Endothelial cell of umbilical vein (primary cell): ENCODE results near the gene XPNPEP2. TPM values are rescaled to one million over a fixed set of nuclear protein-coding genes. Genes with fewer than 3 reads are reported as not detected.

Experiments
- BruUV-seq: library from RNA; stranded (reverse); fragments of 400-500 nt; replicated peaks from 2 replicates; lab custom pipeline; 2021; lab: Mats Ljungman, UMichigan
- CTCF ChIA-PET: fragments of 300-600, 350-600 bp; sonication (Branson Sonifier 250); formaldehyde crosslinking; loops from one replicate; lab custom pipeline; 2021; ENCODE audit warnings: antibody characterized with exemption, inconsistent platforms; lab: Charles Lee
- POLR2A ChIA-PET: fragments of 300-600, 350-600 bp; sonication (Branson Sonifier 250); formaldehyde crosslinking; loops from one replicate; lab custom pipeline; 2021; ENCODE audit warnings: antibody characterized with exemption, inconsistent platforms; lab: Charles Lee
- DNase-seq: peaks from one replicate; pipeline ENCODE4 v3.0.0-alpha.2; 2011; ENCODE audit warnings: low read depth, low spot score
- FAIRE-seq: peaks from 2 replicates; lab custom pipeline; 2011; peaks lifted over from hg19 to GRCh38; lab: Jason Lieb, UNC
- H2AFZ ChIP-seq: 2 replicates; pipeline ENCODE4 v1.6.0; 2012; ENCODE audit warnings: low read depth, low read length, control low read depth, inconsistent platforms
- H3K27ac ChIP-seq: 2 replicates; pipeline ENCODE4 v1.5.1; 2011; ENCODE audit warnings: low read depth, mild to moderate bottlenecking, control low read depth, low read length, moderate library complexity; ENCODE audit not compliant: insufficient read depth
- H3K27me3 ChIP-seq, 2 experiments: 2 replicates each; pipeline versions ENCODE4 v1.6.0 to v1.6.1; 2011; ENCODE audit warnings: low read length in 2 of 2, mixed read lengths in 1 of 2; ENCODE audit not compliant: control insufficient read depth in 2 of 2, insufficient read depth in 2 of 2
- H3K36me3 ChIP-seq, 2 experiments: 2 replicates in 1 of 2; 3 replicates in 1 of 2; pipeline ENCODE4 v1.5.1; 2011; ENCODE audit warnings: low read length in 2 of 2, mild to moderate bottlenecking in 1 of 2, moderate library complexity in 1 of 2; ENCODE audit not compliant: control insufficient read depth in 2 of 2, insufficient read depth in 2 of 2; ENCODE audit errors: extremely low read depth in 1 of 2
- H3K4me1 ChIP-seq: 3 replicates; pipeline ENCODE4 v1.5.1; 2011; ENCODE audit warnings: mild to moderate bottlenecking, low read length; ENCODE audit not compliant: control insufficient read depth, insufficient read depth; ENCODE audit errors: extremely low read depth
- H3K4me2 ChIP-seq: 2 replicates; pipeline ENCODE4 v1.6.1; 2011; ENCODE audit warnings: low read length, control low read depth, mixed read lengths; ENCODE audit not compliant: insufficient read depth
- H3K4me3 ChIP-seq, 3 experiments: fragments of 200-600 bp in 1 of 3; sonication (generic), shearing (Covaris generic) in 1 of 3; replicated peaks in 1 of 3; 2 replicates each; pipeline ENCODE4 v1.5.1; 2011 to 2016; ENCODE audit warnings: control low read depth in 3 of 3, low read length in 3 of 3, mild to moderate bottlenecking in 2 of 3, inconsistent platforms in 1 of 3, low read depth in 1 of 3, moderate library complexity in 1 of 3; ENCODE audit not compliant: insufficient read depth in 1 of 3
- H3K79me2 ChIP-seq: 2 replicates; pipeline ENCODE4 v1.6.0; 2012; ENCODE audit warnings: low read length, inconsistent platforms; ENCODE audit not compliant: control insufficient read depth, insufficient read depth
- H3K9ac ChIP-seq: replicated peaks from 2 replicates; pipeline ENCODE3; 2011; ENCODE audit warnings: low read length, control low read depth; ENCODE audit not compliant: insufficient read depth; ENCODE audit errors: extremely low read depth
- H3K9me1 ChIP-seq: replicated peaks from 3 replicates; pipeline ENCODE4 v1.6.0; 2011; ENCODE audit warnings: mild to moderate bottlenecking, low read length; ENCODE audit not compliant: control insufficient read depth, insufficient read depth; ENCODE audit errors: extremely low read depth
- H3K9me3 ChIP-seq: replicated peaks from 2 replicates; pipeline ENCODE4 v1.5.1; 2012; ENCODE audit warnings: low read length, inconsistent platforms; ENCODE audit not compliant: control insufficient read depth, insufficient read depth
- H4K20me1 ChIP-seq: replicated peaks from 2 replicates; pipeline ENCODE3; 2011; ENCODE audit warnings: mild to moderate bottlenecking, low read length; ENCODE audit not compliant: control insufficient read depth, insufficient read depth; ENCODE audit errors: extremely low read depth
- CTCF ChIP-seq, 2 donors: IDR thresholded peaks; 1 replicate in 1 of 2; 2 replicates in 1 of 2; pipeline ENCODE4 v1.5.1; 2011; ENCODE audit warnings: low read length in 2 of 2, mild to moderate bottlenecking in 2 of 2, moderate library complexity in 2 of 2, control low read depth in 1 of 2, inconsistent platforms in 1 of 2, low read depth in 1 of 2; ENCODE audit not compliant: insufficient read depth in 1 of 2; ENCODE audit errors: extremely low read depth in 1 of 2
- EZH2 ChIP-seq: IDR thresholded peaks from 2 replicates; pipeline ENCODE4 v1.6.1; 2012; ENCODE audit warnings: borderline replicate concordance, low read depth, mild to moderate bottlenecking, moderate library complexity, low read length, inconsistent platforms; ENCODE audit not compliant: severe bottlenecking
- FOS ChIP-seq: IDR thresholded peaks from 2 replicates; pipeline ENCODE4 v1.6.1; 2011; ENCODE audit warnings: mild to moderate bottlenecking, low read length, moderate library complexity, borderline replicate concordance; ENCODE audit not compliant: insufficient read depth
- GATA2 ChIP-seq: IDR thresholded peaks from 2 replicates; pipeline ENCODE4 v1.7.0; 2011; ENCODE audit warnings: low read depth, mild to moderate bottlenecking, moderate library complexity, mixed read lengths, low read length; ENCODE audit not compliant: insufficient read length, insufficient read depth
- JUN ChIP-seq: IDR thresholded peaks from 2 replicates; pipeline ENCODE4 v1.6.1; 2011; ENCODE audit warnings: borderline replicate concordance, low read depth; ENCODE audit not compliant: insufficient read length, insufficient read depth
- MAX ChIP-seq: IDR thresholded peaks from 2 replicates; pipeline ENCODE4 v1.6.1; 2011; ENCODE audit not compliant: insufficient read depth, insufficient read length
- MYC ChIP-seq: IDR thresholded peaks from one replicate; pipeline ENCODE4 v1.6.1; 2011; ENCODE audit warnings: mild to moderate bottlenecking, low read depth, low read length
- POLR2A ChIP-seq: IDR thresholded peaks from 2 replicates; pipeline ENCODE4 v1.6.1; 2012; ENCODE audit warnings: low read depth, mild to moderate bottlenecking, control low read depth, low read length
- POLR2AphosphoS5 ChIP-seq: IDR thresholded peaks from 2 replicates; pipeline ENCODE4 v1.6.1; 2012; ENCODE audit warnings: low read depth, mild to moderate bottlenecking, control low read depth, low read length, moderate library complexity; ENCODE audit not compliant: insufficient read depth
- dilution Hi-C: fragments of 300-500 bp; cut with MboI; formaldehyde crosslinking; loops from one replicate; pipeline ENCODE4 v1.15.0; 2019; ENCODE audit warnings: low sequenced_read_pairs; ENCODE audit not compliant: extremely low pct_ligation_motif_present
- intact Hi-C: fragments of 100-400 bp; cut with micrococcal nuclease; formaldehyde crosslinking; loops from one replicate; pipeline ENCODE4 v1.10.0; 2022
- polyA plus RNA-seq, 4 experiments: library from polyadenylated mRNA; depleted of rRNA in 3 of 4; stranded (reverse) in 3 of 4; unstranded in 1 of 4; fragments of >200 nt; gene quantifications; 2 replicates each; pipeline versions ENCODE4 v1.2.1 to v1.2.3, GENCODE V29; 2011 to 2012; ENCODE audit warnings: missing spikeins in 1 of 4
- total RNA-seq: library from RNA; stranded (reverse); gene quantifications from 2 replicates; pipeline ENCODE4 v1.2.3, GENCODE V29; 2021

XPNPEP2 gene
- total and polyA plus RNA-seq, 2 donors (not counting 3 experiments of a cell fraction or from before 2014, with no cell fraction given): 0.04 TPM; not detected in 1

- H4K20me1 ChIP-seq: no peaks in the 10 kb centered on the region
- no peak for FAIRE-seq
- no peaks in the 10 kb centered on the region for H3K27me3 ChIP-seq
- dilution Hi-C loops (no loop called here), intact Hi-C loops (no loop called here)
- POLR2A ChIA-PET: no interaction called here
- H3K4me1 ChIP-seq: no peaks in the 10 kb centered on the region
- no peaks in the 10 kb centered on the region for H3K9me1 ChIP-seq
- CTCF ChIA-PET: no interaction called here
- no peaks in the 10 kb centered on the region for H3K36me3 ChIP-seq
- H2AFZ ChIP-seq: no peak overlapping the region
- BruUV-seq: no TSS peak
- H3K9me3 ChIP-seq: no peaks in the 10 kb centered on the region
- H3K4me2 ChIP-seq: no peak overlapping the region
- no peak for TF ChIP-seq FOS
- no peak for TF ChIP-seq MAX
- no peak for TF ChIP-seq EZH2
- no peak for TF ChIP-seq CTCF (IDR thresholded peaks at IDR 0.05; ENCODE audit: extremely low read depth in 1 of 2, insufficient read depth in 1 of 2, low read depth in 1 of 2, low read length in 2 of 2)
- no peak for TF ChIP-seq GATA2
- no peak for TF ChIP-seq JUN
- no peak for TF ChIP-seq MYC
- no peak for TF ChIP-seq POLR2A
- no peak for TF ChIP-seq POLR2AphosphoS5
- no peak overlapping the region for H3K4me3 ChIP-seq
- no peaks in the 10 kb centered on the region for H3K79me2 ChIP-seq
- H3K27ac ChIP-seq: no peak overlapping the region
- no peak for DNase-seq
- no peak overlapping the region for H3K9ac ChIP-seq
Measured at GRCh38 chrX:129747533-129747932, 8.8 kb downstream of the XPNPEP2 start.
